Activated naive CD4-positive, alpha-beta T cell treated with Interleukin-2 at 50 U/mL for 16 hours (primary cell): ENCODE results near the gene SETBP1.

Experiments
- DNase-seq: peaks from one replicate; pipeline ENCODE4 v3.0.0-alpha.2; 2020

Gene SETBP1

GRCh38 chr18:45102126-45102525 is 421.4 kb downstream of the SETBP1 start:
- no peak for DNase-seq

GRCh38 chr18:45102863-45103262 is 422.2 kb downstream of the SETBP1 start:
- no peak for DNase-seq

- DNase-seq, result no peak
These were observed 422.8 kb downstream of the SETBP1 start for GRCh38 chr18:45103319-45104048.

DNA sequence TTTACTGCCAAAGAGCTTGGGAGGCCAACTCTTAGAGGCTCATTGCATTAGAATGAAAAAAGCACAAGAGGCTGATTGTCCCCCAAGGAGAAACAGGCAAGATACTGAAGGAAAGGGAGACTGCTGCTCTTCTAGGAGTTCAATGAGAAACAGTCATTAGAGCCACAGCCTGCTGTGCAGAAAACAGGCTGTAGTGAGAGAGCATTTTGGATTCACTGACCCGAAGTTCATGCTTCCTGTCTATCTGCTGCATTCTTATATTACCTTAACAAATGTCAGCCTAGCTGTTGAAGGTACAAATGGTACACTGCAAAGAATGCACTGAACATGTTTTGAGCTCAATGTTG is 423.3 kb downstream of the SETBP1 start:
- DNase-seq, result no peak

GRCh38 chr18:45106331-45106774 is 425.7 kb downstream of the SETBP1 start:
- DNase-seq, result no peak

- DNase-seq, result no peak
These were observed 426.7 kb downstream of the SETBP1 start for GRCh38 chr18:45107425-45107824.

DNA sequence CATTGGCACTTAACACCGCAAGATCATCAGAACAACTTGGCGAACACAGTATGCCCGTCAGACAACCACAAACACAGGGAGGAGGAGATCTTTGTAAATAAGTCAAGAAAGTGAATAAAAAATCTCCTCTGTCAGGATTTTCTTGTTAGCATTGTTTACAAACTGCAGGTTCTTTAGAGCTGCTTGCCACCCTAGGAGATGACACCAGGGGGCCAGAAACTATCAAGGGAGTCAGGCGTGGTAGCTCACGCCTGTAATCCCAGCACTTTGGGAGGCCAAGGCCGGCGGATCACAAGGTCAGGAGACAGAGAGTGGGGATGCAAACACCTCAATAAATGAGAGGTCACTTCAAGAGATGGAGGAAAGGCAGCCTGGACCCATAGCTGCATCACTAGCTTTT is 428.1 kb downstream of the SETBP1 start:
- DNase-seq, result no peak

- DNase-seq, result no peak
These were observed 428.6 kb downstream of the SETBP1 start for GRCh38 chr18:45109271-45109670.

GRCh38 chr18:45109706-45110105 is 429.0 kb downstream of the SETBP1 start:
- DNase-seq, result no peak

- DNase-seq, result no peak
These were observed 430.2 kb downstream of the SETBP1 start for GRCh38 chr18:45110577-45111501.

DNA sequence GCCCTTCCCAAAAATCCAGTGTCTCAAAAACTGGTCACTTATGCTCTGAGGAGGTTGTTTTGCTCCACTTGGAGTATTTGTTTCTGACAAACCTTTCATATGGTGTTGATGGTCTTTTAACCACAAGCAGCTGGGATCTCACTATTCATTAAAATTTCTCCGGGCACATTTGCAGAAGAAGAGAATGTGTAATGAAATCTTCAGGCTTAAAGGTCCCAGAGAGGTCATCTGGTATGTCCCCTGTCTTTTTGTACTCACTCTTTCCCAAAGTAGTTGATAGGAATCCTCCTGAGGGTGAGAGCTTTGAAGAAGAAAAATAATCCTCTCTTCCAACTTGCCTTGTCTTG is 430.8 kb downstream of the SETBP1 start:
- no peak for DNase-seq

DNA sequence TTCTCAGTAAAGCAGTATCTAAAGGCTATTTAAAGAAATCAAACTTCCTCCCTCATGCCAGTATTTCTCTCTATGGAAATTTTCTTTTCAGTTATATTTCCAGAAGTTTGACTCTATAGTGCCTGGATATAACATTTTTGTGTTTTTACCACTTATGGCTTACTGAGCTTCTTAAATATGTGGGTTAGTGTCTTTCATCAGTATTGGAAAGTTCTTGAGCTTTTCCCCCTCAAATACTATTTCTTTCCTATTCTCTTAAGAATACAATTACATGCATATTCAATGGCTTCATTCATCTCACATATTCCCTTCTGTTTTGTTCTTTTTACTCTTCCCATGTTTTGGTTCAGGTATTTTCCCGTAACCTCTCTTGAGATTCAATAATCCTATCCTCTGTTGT is 432.0 kb downstream of the SETBP1 start:
- DNase-seq, result no peak

DNA sequence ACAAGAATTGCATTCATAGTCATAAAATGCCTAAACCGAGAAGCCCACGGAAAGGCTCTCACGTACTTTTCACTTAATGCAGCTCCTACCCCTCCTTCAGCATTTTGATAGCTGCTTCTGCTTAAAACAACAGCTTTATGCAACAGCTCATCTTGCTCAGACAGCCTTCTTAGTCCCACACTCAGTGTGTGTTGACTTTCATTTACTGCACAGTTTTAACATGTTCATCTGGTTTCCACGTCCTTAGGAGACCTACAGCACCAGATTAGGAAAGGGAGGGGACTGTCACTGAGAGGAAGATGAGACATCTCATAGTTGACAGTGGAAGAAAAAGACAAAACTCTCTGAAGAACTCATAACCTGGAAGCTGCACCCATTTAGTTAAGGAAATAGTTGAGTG is 435.4 kb downstream of the SETBP1 start:
- DNase-seq, result no peak
